Left lung (tissue), 10 donors: ENCODE results near the gene XRCC2. TPM values are rescaled to one million over a fixed set of nuclear protein-coding genes. Genes with fewer than 3 reads are reported as not detected.

Experiments
- ATAC-seq: fragments of 200-7000 bp; cut with Tn5 transposase; one replicate; pipeline ENCODE4 v1.9.1; 2020; ENCODE audit warnings: moderate library complexity
- DNase-seq, 4 donors: peaks; one replicate each; pipeline ENCODE4 v3.0.0-alpha.2; 2013 to 2020
- H3K27ac ChIP-seq, 2 donors: fragments of 200-600 bp; sonication (generic) in 1 of 2; one replicate each; pipeline versions ENCODE4 v1.5.0 to v1.8.0; 2020 to 2021
- H3K27me3 ChIP-seq, 2 donors: fragments of 200-600 bp; sonication (generic) in 1 of 2; one replicate each; pipeline versions ENCODE4 v1.5.0 to v1.8.0; 2020 to 2021
- H3K36me3 ChIP-seq, 2 donors: fragments of 200-600 bp; sonication (generic) in 1 of 2; one replicate each; pipeline versions ENCODE4 v1.5.0 to v1.8.0; 2020 to 2021
- H3K4me1 ChIP-seq, 2 donors: fragments of 200-600 bp; one replicate each; pipeline ENCODE4 v1.8.0; 2021
- H3K4me3 ChIP-seq, 2 donors: fragments of 200-600 bp; sonication (generic) in 1 of 2; one replicate each; pipeline versions ENCODE4 v1.5.0 to v1.8.0; 2020 to 2021; ENCODE audit warnings: mild to moderate bottlenecking in 1 of 2
- H3K9me3 ChIP-seq, 2 donors: fragments of 200-600 bp; sonication (generic) in 1 of 2; one replicate each; pipeline versions ENCODE4 v1.5.0 to v1.8.0; 2020 to 2021
- CTCF ChIP-seq, 2 donors: fragments of 200-600 bp; sonication (generic) in 1 of 2; IDR thresholded peaks; one replicate each; pipeline versions ENCODE4 v1.5.0 to v1.8.0; 2021; ENCODE audit warnings: antibody characterized with exemption in 2 of 2
- intact Hi-C, 2 donors: fragments of 100-400 bp; cut with DNase I; formaldehyde crosslinking; loops; one replicate each; pipeline versions ENCODE4 v1.11.2 to v1.14.2; 2022
- polyA plus RNA-seq, 6 donors: library from polyadenylated mRNA; unstranded; fragments of 120-200 nt; gene quantifications; one replicate each; pipeline ENCODE4 v1.2.1, GENCODE V29; 2013; ENCODE audit not compliant: insufficient read length in 6 of 6
- total RNA-seq, 2 donors: library from RNA; stranded (reverse); fragmentation: NEBNext Ultra II Directional; extraction: Animal tissue kit (Norgen Biotek cat#: 25700); gene quantifications; one replicate each; pipeline ENCODE4 v1.2.1, GENCODE V29; 2021
- donor health status: DM: no; HTN: yes; CAD: no.
- donor health status: DM: no; HTN: no; CAD: no.

The XRCC2 gene
- total and polyA plus RNA-seq, 8 donors = 1.8 to 14.3 (median 10.9) TPM

GRCh38 chr7:152615031-152615741, 60.8 kb downstream of the XRCC2 start:
- peak in 1 of 4 donors; percentile 32 for DNase-seq
- Histone ChIP-seq H3K9me3 (no peaks in the 10 kb centered on the region), H3K27ac (no peak overlapping the region), H3K4me1 (no peaks in the 10 kb centered on the region), H3K4me3 (no peak overlapping the region), H3K36me3 (no peaks in the 10 kb centered on the region), H3K27me3 (no peaks in the 10 kb centered on the region)
- ATAC-seq = peak; percentile 91
- no peak for TF ChIP-seq CTCF (IDR thresholded peaks at IDR 0.05)
- intact Hi-C loops = no loop called here

- Histone ChIP-seq H3K4me1 (no peaks in the 10 kb centered on the region), H3K27me3 (no peaks in the 10 kb centered on the region), H3K27ac (no peak overlapping the region), H3K4me3 (no peak overlapping the region), H3K9me3 (no peaks in the 10 kb centered on the region), H3K36me3 (no peaks in the 10 kb centered on the region)
- ATAC-seq = no peak
- intact Hi-C loops = no loop called here
- no peak for DNase-seq
- TF ChIP-seq CTCF (IDR thresholded peaks at IDR 0.05) = no peak
Observed at GRCh38 chr7:152608656-152609055, 67.3 kb downstream of the XRCC2 start.

GRCh38 chr7:152608208-152608607, 67.7 kb downstream of the XRCC2 start:
- intact Hi-C loops = no loop called here
- Histone ChIP-seq H3K36me3 (no peaks in the 10 kb centered on the region), H3K4me3 (no peak overlapping the region), H3K27ac (no peak overlapping the region), H3K9me3 (no peaks in the 10 kb centered on the region), H3K27me3 (no peaks in the 10 kb centered on the region), H3K4me1 (no peaks in the 10 kb centered on the region)
- DNase-seq (no peak), ATAC-seq (no peak)
- no peak for TF ChIP-seq CTCF (IDR thresholded peaks at IDR 0.05)

- Histone ChIP-seq H3K4me3 (no peak overlapping the region), H3K4me1 (no peaks in the 10 kb centered on the region), H3K9me3 (no peaks in the 10 kb centered on the region), H3K27me3 (no peaks in the 10 kb centered on the region), H3K27ac (no peak overlapping the region), H3K36me3 (no peaks in the 10 kb centered on the region)
- DNase-seq = no peak
- intact Hi-C loops = no loop called here
- no peak for ATAC-seq
- TF ChIP-seq CTCF (IDR thresholded peaks at IDR 0.05) = no peak
Observed at GRCh38 chr7:152607007-152607406, 68.9 kb downstream of the XRCC2 start.

GRCh38 chr7:152602962-152603361, 73.0 kb downstream of the XRCC2 start:
- ATAC-seq = no peak
- H3K27me3 ChIP-seq = no peaks in the 10 kb centered on the region
- no peak overlapping the region for H3K27ac ChIP-seq
- H3K4me3 ChIP-seq = no peak overlapping the region
- no peaks in the 10 kb centered on the region for H3K9me3 ChIP-seq
- no peaks in the 10 kb centered on the region for H3K36me3 ChIP-seq
- intact Hi-C loops = no loop called here
- no peak for TF ChIP-seq CTCF (IDR thresholded peaks at IDR 0.05)
- H3K4me1 ChIP-seq = no peaks in the 10 kb centered on the region
- no peak for DNase-seq
